Fibroblast of skin of left biceps (primary cell): ENCODE data around the gene MTG1.
"Not testable (repeated sequence)": the region's sequence is repeated elsewhere in the genome, so short reads cannot be mapped to it uniquely, and the experiment has no call there.

Experiments used
- DNase-seq, 2 experiments: peaks; one replicate each; pipeline ENCODE4 v3.0.0-alpha.2; 2013; ENCODE audit warnings: low read depth in 2 of 2

MTG1 gene

DNA sequence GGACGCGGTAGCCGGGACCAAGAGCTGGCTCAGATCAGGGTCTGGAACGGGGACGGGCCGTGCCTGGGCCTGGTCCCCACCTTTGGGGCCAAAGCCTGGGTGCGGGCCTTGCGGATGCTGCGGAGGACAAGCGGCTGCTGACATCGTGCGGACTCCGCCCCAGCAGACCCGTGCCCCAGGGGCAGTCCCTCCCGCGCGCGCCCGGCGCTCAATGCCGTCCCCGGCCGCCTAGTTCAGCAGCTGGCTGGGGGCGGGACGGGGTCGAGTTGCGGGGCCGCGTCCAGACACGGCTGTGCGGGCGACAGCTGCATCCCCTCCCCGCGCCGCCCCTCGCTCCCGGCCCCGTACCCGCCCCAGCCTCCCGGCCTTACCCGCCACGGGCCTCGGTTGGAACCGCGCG, 30.1 kb downstream of the MTG1 start:
- DNase-seq, result not testable (repeated sequence)

DNA sequence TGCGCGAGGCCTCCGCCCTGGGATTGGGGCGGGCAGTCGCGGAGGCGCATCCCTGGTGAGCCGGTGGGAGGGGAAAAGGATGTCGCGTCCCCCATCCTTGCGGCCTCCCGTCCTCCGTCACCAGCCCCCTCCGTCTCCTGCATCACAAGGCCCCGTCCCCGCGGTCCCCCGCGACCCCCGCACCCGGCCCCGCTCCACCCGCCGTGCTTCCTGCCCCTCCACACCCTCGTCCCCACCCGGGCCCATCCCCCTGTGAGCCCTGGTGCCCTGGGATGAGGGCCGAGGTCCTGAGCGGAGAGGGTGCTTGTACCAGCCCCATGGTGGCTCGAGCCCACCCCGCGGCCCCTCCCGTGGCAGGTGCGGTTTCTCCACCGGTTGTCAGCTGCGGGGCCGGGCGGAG, 30.6 kb downstream of the MTG1 start, which contains the start of gene SPRN:
TSS of gene SPRN (minus strand) at position 25 of the 400 bp plus-strand sequence. CDS start 944 bp downstream, outside the sequence.
- not testable (repeated sequence) for DNase-seq

DNA sequence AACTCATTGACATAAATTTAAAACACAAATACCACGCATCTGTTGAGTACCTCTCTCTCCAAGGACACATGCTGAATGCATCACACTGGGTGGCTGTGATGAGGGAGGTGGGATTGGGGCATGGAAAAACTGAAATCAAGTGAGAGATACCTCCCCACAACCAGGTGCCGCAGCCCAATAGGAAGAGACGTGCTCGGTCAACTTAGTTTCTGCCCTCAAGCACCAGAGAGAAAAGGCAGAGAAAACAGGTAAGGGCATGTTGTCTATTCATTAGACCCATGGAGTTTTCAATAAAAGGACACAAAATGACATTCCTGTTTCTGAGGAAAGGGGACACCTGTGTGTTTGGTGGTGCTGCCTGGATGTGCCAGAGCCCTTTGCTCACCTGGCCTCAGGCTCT, 35.6 kb downstream of the MTG1 start:
- DNase-seq, result not testable (repeated sequence)

DNA sequence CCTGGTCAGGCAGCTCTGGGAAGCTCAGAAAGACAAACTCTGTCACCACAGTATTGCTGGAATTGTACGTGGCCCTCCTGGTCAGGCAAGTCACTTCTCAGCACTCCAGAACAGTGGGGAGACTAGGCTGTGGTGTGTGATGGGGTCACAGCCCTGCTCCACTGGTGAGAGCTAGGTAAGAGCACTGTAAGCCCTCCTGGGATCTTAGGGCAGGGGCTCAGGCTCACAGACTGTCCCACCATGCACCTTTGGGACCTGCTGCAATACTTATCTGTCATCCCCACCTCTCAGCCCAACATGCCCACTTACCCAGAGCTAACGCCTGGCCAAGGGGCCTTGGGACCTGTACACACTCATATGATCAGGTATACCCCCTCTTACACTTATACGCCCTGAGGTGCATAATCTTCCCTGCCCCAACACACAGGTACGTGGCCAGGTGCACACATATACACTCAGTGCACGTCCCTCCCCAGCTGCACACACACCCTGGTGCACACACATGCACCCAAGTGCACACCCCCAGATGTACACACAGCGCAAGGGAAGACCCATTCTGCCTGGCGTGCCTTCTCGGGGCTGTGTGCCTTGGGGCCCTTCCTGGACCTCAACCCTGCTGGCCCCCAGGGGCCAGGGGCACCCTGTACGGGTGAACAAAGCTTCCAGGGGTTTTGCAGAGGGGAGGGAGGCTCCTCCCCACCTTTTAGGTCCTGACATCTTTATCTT, 38.1 kb downstream of the MTG1 start:
- not testable (repeated sequence) for DNase-seq

DNA sequence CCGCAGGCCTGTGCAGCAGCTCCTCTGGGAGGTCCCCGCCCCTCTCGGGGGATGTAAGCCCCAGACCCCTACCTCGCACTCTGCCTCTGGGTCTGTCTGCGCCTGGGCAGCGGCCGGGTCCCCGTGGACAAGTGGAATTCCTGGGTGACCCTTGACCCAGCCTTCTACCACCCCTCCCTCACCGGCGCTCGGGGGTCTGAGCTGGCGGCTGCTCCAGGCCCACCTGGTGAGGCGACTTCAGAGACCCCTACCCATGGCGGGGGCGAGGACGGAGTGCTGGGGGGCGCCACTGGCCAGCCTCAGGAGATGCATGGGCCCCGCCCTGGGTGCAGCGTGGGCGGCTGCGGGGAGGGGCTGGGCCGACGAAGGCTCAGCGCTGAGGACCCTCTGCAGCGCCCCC, 38.8 kb downstream of the MTG1 start:
- not testable (repeated sequence) for DNase-seq

DNA sequence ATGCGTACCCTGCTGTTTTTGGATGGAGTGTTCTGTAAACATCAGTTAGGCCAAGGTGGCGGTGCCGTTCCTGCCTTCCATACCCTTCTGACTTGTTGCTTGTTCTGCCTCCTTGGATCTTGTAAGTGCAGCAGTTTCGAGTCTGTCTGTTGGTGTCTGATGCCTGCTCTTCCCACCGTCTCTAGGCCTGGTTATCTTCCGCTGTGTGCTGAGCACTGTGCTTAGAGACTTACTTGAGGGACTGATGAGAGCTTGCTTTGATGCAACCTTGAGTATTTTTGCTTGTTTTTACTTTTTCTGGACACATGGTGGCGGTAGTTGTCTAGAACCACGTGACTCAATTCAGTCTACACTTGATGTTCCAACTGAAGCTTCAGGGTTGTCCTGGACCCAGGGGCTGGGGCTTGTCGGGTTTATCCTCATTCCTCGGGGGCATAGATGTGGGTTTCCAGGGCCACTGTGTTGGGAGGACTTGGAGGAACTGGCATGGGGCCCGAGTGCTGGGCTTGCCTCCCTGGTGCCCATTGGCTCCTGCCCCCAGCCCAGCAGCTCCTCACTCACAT, 44.8 kb downstream of the MTG1 start:
- no peak for DNase-seq

DNA sequence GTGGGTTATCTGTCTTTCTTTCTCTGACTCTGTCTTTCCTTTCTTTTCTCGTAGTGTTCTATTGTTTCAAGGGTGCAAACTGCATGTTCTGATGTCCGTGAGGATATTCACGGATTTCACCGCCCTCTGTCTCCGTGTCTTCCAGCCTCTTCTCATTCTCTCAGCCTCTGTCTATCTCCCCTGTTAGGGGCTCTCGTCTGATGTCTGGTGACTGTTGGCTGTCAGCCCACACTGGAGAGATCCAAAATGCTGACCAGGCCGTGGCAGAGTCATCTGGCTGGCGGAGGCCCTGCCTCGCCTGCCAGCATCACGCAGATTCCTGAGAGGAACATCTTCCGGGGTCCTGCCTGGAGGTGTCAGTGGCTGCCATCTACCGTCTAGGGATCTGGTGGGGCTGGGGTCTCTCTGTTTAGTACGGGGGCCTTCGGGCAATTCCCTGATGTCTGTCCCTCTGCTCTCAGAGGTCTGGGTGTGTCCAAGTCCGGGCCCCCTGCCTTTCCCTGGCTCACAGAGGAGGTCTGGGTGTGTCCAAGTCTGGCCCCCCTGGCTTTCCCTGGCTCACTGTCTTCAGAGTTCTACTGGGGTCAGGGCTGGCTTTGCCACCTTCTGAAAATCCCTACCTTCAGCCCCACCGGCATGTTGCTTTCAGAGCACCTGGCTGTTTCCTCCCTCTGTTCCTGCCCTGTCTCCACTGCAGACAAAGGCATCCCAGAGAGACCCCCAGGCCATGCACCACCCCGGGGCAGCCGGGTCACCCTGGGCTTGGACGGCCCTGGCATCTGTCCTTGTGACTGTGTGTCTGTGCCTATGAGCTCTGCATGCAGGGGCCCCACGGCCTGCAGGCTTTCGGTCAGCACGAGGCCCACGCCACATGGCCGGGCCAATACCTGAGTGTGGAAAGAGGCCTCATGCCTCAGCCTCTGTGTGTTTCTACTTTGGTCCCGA, 45.8 kb downstream of the MTG1 start:
- DNase-seq, result no peak

DNA sequence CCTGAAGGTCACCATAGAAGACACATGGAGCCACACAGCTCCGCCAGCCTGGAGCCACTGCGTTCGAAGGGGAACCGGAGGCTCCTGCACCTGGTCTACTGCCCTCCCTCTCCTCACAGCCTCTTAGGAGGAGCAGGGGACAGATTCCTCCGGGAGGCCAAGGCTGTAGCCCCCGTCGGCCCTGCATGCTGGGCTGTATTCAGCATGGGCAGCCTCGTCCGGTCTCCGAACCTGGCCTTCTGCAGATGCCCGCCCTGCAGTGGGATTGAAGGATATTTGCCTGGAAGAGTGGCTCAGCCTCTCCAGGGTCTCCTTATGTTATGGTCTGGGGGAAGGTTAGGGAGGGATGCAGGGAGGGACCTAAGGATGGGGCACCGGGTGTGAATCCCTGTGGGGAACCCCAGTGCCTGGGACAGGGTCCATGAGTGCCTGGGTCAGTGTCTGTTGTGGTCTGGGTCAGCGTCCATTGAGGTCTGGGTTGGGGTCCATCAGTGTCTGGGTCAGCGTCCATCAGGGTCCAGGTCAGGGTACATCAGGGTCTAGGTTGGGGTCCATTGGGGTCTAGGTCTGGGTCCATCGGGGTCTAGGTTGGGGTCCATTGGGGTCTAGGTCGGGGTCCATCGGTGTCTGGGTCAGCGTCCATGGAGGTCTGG, 46.8 kb downstream of the MTG1 start:
- no peak for DNase-seq

DNA sequence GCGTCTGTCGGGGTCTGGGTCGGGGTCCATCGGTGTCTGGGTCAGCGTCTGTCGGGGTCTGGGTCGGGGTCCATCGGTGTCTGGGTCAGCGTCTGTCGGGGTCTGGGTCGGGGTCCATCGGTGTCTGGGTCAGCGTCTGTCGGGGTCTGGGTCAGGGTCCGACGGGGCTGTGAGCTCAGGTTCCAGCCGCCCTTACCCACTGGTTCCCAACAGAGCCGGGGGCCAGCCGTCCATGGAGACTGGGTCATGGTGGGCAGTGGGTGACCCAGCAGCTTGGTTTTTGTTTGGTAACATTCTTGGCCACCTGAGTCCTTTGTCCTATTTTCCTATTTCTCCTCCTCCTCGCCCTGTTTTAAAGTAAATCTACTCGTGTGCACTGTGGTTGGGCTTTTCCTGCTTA, 47.4 kb downstream of the MTG1 start:
- DNase-seq, result not testable (repeated sequence)

DNA sequence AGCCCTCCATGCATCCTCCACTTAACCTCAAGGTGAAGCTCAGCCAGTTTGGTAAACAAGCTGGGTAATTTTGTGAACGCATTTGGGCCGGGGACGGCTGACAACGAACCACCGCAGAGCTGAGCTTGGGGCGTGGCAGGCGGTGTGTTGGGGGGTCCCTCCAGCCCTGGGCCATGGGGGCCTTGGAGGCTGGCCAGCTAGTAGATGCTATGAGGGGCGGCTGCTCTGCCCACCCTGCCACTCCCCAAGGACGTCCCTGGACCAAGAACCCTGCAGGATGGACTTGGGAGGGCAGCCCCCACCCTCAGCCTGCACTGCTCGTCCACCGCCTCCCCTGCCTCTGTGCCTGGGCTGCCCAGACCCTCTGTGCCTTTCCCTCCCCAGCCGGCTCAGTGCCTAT, 47.8 kb downstream of the MTG1 start:
- no peak for DNase-seq

DNA sequence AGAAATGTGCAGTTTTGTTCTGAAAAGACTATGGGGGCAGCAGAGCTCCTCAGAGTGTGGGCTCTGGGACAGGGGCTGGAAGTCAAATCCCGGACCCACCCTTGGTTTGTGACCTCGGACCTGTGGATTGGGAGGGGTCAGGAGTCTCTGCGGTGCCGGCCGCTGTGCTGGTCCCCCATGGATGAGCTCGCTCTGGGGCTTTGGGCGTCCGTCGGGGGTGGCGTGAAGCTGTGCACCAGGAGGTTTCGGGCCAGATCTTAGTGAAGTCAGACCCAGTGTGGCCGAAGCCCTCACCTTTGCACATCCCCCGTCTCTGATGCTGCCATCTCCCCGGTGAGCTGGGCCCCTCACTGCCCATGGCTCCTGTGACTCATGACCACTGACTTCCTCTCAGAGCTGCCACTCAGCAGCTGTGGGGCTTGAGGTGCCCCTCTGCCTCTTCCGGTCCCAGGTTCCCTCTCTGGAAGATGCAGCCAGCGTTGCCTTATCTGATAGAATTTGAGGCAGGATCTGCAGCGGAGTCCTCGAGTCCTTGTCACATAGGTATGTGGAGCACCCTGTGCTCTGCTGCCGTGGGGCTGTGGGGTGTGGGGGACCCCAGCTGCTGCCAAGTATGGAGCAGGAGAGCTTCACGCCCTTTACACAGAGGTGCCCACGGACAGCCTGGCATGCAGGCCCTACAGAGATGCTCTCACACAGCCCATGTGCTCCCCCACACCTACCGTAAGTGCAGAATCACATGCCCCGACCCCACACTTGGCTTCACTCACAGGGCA, 48.4 kb downstream of the MTG1 start:
- DNase-seq, result no peak

DNA sequence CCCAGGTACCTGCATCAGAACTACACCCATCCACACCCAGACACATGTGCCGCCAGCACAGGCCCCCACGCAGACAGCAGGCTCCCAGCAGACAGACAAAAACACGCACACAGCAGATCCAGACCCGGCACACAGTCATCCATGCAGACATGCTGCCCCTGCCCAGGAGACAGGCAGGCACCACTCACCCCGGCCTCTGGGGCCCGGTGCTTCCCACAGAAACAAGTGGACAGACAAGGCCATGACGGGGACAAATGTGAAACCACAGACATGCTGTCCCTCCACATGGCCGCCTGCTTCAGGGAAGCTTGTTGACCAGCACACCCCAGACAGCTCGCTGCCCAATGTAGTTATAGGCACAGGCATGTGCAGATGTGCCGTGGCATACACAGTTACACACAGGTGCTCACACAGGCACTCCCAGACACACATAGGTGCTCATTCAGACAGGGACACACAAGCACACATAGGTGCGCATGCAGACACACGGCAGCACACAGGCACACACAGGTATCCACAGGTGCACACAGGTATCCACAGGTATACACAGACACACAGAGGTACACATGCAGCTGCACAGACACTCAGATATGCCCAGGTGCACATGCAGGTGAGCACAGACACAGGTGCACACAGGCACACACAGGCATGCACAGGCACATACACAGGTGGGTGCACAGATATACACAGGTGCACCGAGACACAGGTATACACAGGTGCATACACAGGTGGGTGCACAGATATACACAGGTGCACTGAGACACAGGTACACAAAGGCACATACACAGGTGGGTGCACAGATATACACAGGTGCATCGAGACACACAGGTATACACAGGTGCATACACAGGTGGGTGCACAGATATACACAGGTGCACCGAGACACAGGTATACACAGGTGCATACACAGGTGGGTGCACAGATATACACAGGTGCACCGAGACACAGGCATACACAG, 49.3 kb downstream of the MTG1 start:
- no peak for DNase-seq

DNA sequence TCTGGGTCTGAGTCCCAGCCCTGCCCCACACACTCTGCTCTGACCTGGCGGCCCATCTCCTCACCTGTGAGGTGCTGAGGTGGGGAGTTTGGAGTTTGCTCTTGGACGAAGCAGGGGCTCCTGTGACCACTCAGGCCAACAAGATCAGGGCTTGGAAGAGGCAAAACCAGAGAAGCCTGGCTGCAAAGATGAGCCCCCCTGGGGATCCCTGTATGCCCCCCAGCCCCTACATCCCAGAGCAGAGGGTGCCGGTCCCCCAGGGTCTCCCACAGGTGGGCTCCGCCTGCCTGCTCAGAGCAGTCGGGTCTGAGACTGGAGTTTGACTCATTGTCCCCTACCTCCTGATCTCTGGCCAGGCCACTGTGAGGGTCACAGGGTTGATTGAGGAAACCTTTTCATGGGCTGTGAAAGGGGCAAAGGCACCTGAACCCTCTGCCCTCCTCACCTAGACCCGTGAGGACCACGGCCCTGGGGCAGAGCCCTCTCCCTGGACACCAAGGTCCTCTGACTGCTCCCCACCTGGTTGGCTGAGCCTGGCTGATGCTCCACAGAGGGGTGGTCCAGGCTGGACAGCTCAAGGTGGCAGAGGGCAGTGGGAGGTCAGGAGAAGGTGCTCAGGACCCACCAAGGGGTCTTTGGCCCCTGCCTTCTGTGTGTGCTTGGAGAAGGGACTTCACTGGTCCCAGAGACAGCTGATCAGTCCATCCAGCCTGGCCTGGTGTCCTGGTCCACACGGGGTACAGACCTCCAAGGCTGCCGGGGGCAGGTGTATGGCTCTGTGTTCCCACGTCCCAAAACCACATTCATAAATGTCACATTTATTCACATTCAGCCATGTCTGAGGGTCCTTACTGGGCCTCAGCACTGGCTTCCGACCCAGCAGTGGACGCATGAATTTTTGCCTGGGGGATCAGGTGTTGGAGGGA, 50.6 kb downstream of the MTG1 start:
- DNase-seq, result no peak

DNA sequence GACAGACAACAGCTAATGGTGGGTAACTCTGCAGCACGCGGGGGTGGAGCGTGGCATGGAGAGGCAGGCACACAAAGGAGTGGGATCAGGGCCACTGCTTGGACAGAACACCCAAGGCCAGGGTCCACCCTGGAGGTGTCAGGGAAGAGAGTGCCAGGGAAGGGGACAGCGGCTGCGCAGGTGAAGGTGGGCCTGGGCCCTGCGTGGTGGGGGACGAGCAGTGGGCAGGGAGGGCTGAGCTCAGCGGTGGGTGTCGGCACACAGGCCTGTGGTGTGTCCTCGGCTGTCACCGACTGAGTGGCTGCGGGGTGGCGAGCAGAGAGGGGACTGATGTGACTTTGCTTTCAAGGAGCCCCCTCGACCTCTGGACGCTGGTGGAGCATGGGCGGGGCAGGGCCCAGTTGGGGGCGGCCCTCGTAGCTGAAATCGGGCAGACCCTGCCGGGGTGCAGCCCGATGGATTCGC, 51.3 kb downstream of the MTG1 start:
- no peak for DNase-seq

DNA sequence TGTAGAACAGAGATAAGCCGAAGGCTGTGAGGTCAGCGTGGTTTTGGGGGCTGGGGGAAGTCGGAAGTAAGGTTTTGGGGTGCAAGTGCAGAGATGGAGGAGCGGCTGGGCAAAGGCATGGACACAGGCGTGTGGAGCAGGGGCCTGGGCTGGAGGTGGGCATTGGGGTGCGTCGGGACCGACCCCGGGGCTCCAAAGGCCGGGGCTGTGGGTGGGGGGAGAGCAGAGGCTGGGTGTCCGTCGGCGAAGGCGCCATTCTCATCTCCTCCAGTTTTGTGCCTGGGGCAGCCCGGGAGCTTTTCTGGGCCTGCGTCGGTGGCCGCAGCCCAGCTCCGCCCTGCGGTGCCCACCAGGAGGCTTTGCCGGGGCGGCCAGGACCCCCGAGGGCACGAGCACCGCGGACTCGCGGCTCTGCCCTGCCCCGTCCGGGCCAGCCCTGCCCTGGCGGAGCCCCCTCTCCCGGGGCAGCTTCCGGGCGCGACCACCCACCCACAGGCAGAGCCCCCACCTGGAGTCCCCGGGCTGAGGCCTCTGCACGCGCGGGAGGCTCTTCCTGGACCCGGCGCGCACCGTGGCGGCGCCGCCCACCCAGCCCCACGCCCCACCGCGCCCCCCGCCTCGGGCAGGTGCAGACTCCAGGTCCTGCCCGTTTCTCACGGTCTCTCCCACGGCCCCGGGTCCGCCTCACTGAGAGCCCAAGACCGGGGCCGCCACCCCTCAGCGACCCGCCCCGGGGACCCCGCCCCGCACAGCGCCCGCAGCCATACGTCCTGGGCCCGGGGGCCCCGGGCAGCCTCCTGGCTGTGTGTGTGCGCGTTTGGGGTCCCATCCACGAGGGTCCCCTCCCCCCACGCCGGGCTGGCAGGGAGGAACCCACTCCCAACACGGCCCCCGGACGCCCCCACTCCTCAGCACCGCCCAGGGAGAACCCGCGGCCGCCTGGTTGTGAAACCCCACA, 52.1 kb downstream of the MTG1 start:
- DNase-seq, result no peak

DNA sequence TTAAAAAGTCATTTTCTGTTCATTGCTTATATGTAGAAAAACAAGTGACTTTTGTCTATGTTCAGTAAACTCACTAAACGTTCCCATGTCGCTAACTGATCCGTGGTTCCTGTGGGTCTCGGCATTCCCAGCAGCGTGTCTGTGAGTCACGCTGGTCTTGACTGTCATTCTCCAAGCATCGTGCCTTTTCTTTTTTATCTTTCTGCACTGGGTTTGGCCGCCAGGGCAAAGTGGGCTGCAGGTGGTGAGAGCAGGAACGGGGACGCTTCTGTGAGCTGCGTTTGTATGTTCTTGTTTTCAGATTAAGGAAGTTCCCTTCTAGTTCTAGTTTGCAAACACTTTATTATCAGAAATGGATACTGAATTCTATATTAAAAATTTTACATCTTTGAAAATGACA, 53.0 kb downstream of the MTG1 start:
- no peak for DNase-seq

DNA sequence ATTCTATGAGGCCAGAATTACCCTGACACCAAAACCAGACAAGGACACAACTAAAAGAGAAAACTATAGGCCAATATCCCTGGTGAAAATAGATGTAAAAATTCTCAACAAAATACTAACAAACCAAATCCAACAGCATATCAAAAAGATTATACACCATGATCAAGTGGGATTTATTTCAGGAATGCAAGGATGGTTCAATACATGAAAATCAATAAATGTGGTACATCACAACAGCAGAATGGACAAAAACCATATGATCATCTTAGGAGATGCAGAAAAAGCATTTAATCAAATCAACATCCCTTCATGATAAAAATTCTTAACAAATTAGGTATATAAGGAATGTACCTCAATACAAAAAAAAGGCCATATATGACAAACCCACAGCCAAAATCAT, 54.2 kb downstream of the MTG1 start:
- DNase-seq, result no peak

DNA sequence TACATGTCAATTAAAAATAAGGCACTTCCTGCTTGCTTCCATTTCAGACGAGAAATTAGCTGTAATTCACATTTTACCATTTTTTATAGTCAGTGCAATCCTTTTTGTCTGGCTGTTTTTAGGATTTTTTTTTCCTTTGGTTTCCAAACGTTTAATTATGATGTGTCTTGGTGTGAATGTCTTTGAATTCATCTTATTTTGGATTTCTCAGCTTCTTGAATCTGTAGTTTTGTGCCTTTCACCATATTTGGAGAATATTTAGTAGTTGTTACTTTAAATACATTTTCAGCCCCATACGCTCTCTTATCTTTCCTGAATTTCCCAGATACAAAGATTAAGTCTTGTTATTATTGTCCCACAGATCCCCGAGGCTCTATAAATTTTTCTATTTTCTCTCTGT, 57.4 kb downstream of the MTG1 start:
- DNase-seq, result no peak
